Heart left ventricle (tissue), 13 donors: ENCODE measurements around the gene NME7.

Experiments
- POLR2A ChIP-seq, 2 donors: fragments of 450-650 bp; IDR thresholded peaks; one replicate each; pipeline ENCODE4 v1.6.1; 2017; ENCODE audit warnings: antibody characterized with exemption in 2 of 2, mild to moderate bottlenecking in 2 of 2, moderate library complexity in 2 of 2
- TF ChIP-seq, protein P1 (sequence below), 12 donors: fragments of 200-600 bp; sonication (generic) in 4 of 12; IDR thresholded peaks; one replicate each; pipeline versions ENCODE4 v1.5.0 to v1.8.0; 2018 to 2022; ENCODE audit warnings: antibody characterized with exemption in 12 of 12, mild to moderate bottlenecking in 5 of 12
- donor health status: ischemic (EF 13 %, LVEDD 7.1; RV severe dilation, severe dysfunction).
- donor health status: DM: no; HTN: yes; CAD: no.
- donor health status: DM: no; HTN: no; CAD: no.
- donor health status: ischemic (EF 25% LVEDD 6.9; RV normal size, moderate dysfunction).
- donor health status: ischemic (EF 25% LVEDD 5.7; RV mildly dilated, moderate dysfunction).
- donor health status: ischemic (EF 35%, LVEDD 5.7; RV mildly dilated, moderate dysfunction).
- donor health status: nonischemic (EF 11% LVEDD 7.7; RV severe dilation, severe dysfunction).
- donor health status: DM: yes; HTN: yes; CAD: no.
- donor health status: PGD.
- donor health status: ischemic (EF 29% LVEDD 5.4; RV normal size, mild dysfunction).
- donor health status: nonischemic (EF 23%, LVEDD 6.1; RV moderate dilation, normal function).

DNA sequence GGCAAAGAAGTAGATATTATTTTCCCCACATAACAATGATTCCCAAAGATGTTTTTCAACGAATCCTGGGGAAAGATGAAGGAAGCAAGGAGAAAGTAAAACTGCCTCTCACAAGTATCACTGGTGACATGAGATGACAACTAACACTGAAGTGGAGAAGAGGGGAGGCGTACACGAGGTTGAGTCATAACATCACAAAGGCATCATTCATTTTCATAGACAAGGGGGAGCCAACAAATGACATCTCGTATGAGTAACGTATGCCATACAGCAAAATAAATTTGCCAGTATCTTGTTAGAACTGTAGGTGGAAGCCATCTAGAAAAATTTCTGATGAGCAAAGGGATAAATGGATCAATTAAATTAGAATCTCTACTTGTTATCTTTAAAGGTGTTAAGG lies 204.5 kb downstream of the NME7 start:
- TF ChIP-seq, protein P1, sequence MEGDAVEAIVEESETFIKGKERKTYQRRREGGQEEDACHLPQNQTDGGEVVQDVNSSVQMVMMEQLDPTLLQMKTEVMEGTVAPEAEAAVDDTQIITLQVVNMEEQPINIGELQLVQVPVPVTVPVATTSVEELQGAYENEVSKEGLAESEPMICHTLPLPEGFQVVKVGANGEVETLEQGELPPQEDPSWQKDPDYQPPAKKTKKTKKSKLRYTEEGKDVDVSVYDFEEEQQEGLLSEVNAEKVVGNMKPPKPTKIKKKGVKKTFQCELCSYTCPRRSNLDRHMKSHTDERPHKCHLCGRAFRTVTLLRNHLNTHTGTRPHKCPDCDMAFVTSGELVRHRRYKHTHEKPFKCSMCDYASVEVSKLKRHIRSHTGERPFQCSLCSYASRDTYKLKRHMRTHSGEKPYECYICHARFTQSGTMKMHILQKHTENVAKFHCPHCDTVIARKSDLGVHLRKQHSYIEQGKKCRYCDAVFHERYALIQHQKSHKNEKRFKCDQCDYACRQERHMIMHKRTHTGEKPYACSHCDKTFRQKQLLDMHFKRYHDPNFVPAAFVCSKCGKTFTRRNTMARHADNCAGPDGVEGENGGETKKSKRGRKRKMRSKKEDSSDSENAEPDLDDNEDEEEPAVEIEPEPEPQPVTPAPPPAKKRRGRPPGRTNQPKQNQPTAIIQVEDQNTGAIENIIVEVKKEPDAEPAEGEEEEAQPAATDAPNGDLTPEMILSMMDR (IDR thresholded peaks at IDR 0.05) = no peak
- no peak for TF ChIP-seq POLR2A (IDR thresholded peaks at IDR 0.05)
